ENCODE measurements around the gene HOXC13.

The HOXC13 gene

DNA sequence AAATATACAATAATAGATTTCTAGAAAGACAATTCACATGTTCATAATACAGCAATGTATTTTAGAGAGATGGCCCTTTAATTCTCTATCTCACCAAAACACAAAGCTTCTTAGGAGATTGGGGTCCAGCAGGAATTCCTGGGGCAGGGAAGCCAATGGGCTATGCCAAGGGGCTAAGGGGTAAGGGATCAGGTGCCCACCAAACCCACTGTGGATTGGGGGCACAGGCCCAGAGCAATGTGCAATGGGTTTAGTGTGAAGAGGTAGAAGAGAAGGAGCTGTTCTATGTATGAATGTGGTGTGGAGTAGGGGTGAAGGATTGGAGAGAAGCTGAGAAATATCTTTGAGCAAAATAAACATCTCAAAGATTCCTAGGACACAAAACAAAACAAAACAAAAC is 2.6 kb downstream of the HOXC13 start:
- Histone ChIP-seq H3K4me1 (ENCODE audit: insufficient read depth, low read length) (peaks cover 2% of the 10 kb centered on the region; the same call in 1 of the 2 replicates), H3K27ac (ENCODE audit: low read depth, low read length) (no peak overlapping the region), H3K36me3 (ENCODE audit: insufficient read depth, low read length) (no peaks in the 10 kb centered on the region), H3K9me3 (ENCODE audit: insufficient read depth, low read depth, low read length) (no peaks in the 10 kb centered on the region), H3K4me3 (ENCODE audit: low read length) (no peak overlapping the region), H3K27me3 (ENCODE audit: insufficient read depth, low read length) (peaks cover 100% of the 10 kb centered on the region), H3K9ac (ENCODE audit: low read depth, low read length) (no peak overlapping the region)

DNA sequence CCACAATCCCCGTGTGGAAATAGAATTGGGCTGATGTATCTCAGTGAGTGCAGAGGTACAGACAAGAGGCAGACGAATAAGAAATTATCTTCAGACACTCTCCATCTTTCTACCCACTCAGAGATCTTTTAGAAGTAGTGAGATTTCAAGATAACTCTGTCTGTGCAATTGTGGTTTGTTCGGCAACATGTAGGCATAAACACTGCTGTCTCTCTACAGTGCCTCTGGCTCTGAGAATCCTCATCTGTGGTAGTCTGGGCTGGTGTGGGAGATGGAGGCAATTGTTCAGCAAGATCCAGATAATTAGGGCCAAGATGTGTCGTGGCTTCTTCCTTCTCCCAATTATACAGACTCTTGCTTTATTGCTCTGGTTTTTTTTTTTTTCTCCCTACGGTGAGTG is 3.1 kb downstream of the HOXC13 start:
- 57% methylated on average over 2 of the region's 5 CpGs for WGBS
- H3K36me3 ChIP-seq (ENCODE audit: insufficient read depth, low read length) = no peaks in the 10 kb centered on the region
- peaks cover 100% of the 10 kb centered on the region for H3K27me3 ChIP-seq (ENCODE audit: insufficient read depth, low read length)

DNA sequence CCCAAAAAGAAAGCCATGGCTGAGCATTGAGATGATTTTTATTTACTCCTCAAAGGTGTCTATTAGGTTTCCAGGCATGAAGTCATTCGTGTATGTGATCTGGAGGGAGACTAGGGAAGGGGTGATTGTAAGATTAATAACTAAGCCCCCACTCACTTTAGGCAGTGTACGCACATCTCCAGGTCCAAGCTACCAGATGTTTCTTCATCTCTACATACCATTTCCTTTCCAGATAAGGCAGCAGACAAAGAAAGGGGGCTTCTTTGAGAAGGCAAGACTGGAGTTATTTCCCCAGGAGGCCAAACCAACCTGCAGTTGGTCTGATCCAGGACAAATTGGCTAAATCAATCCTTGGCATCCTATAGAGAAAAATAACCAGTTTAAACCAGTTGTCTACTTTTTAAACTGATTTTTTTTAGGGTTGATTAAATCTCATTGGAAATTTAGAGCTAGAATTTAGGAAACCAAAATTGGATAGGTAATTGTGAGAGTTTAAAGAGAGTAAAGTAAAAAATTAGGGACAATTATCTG is 3.9 kb downstream of the HOXC13 start:
- Histone ChIP-seq H3K4me1 (ENCODE audit: insufficient read depth, low read length) (peaks cover 2% of the 10 kb centered on the region; the same call in 1 of the 2 replicates), H3K27ac (ENCODE audit: low read depth, low read length) (no peak overlapping the region), H3K9me3 (ENCODE audit: insufficient read depth, low read depth, low read length) (no peaks in the 10 kb centered on the region), H3K4me3 (ENCODE audit: low read length) (no peak overlapping the region), H3K9ac (ENCODE audit: low read depth, low read length) (no peak overlapping the region), H3K27me3 (ENCODE audit: insufficient read depth, low read length) (peaks cover 100% of the 10 kb centered on the region), H3K36me3 (ENCODE audit: insufficient read depth, low read length) (no peaks in the 10 kb centered on the region)
- 75% methylated on average over 1 of the region's 2 CpGs for WGBS

More for the DNA sequence above, 3.1 kb downstream of the HOXC13 start:
- Histone ChIP-seq H3K4me1 (ENCODE audit: insufficient read depth, low read length) (peaks cover 2% of the 10 kb centered on the region; the same call in 1 of the 2 replicates), H3K9ac (ENCODE audit: low read depth, low read length) (no peak overlapping the region), H3K27ac (ENCODE audit: low read depth, low read length) (no peak overlapping the region), H3K9me3 (ENCODE audit: insufficient read depth, low read depth, low read length) (no peaks in the 10 kb centered on the region), H3K4me3 (ENCODE audit: low read length) (no peak overlapping the region)

DNA sequence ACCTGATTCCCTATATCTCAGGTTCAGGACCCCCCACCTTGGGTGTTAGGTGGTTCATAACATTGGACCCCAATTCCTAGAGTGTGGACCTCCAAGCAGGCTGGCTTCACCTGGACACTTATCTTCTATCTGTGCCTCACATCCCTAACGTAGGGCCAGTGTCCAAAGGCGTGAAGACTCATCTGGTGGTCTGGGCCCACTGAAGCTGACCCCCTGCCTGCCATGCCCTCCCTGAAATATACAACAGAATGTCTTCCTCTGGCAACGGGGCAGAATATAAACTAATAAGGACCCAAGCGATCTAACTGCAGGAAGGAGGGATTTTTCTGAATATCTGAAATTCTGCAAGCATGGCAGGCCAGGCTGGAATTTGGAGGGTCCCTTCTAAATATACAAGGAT is 5.6 kb downstream of the HOXC13 start:
- WGBS = 68% methylated on average over 4 of the region's 4 CpGs
- H3K4me3 ChIP-seq (ENCODE audit: low read length) = no peak overlapping the region
- H3K27ac ChIP-seq (ENCODE audit: low read depth, low read length) = no peak overlapping the region
- no peak overlapping the region for H3K9ac ChIP-seq (ENCODE audit: low read depth, low read length)
- H3K4me1 ChIP-seq (ENCODE audit: insufficient read depth, low read length) = peaks cover 2% of the 10 kb centered on the region; the same call in 1 of the 2 replicates
- no peaks in the 10 kb centered on the region for H3K36me3 ChIP-seq (ENCODE audit: insufficient read depth, low read length)
- H3K9me3 ChIP-seq (ENCODE audit: insufficient read depth, low read depth, low read length) = no peaks in the 10 kb centered on the region
- H3K27me3 ChIP-seq (ENCODE audit: insufficient read depth, low read length) = peaks cover 100% of the 10 kb centered on the region

DNA sequence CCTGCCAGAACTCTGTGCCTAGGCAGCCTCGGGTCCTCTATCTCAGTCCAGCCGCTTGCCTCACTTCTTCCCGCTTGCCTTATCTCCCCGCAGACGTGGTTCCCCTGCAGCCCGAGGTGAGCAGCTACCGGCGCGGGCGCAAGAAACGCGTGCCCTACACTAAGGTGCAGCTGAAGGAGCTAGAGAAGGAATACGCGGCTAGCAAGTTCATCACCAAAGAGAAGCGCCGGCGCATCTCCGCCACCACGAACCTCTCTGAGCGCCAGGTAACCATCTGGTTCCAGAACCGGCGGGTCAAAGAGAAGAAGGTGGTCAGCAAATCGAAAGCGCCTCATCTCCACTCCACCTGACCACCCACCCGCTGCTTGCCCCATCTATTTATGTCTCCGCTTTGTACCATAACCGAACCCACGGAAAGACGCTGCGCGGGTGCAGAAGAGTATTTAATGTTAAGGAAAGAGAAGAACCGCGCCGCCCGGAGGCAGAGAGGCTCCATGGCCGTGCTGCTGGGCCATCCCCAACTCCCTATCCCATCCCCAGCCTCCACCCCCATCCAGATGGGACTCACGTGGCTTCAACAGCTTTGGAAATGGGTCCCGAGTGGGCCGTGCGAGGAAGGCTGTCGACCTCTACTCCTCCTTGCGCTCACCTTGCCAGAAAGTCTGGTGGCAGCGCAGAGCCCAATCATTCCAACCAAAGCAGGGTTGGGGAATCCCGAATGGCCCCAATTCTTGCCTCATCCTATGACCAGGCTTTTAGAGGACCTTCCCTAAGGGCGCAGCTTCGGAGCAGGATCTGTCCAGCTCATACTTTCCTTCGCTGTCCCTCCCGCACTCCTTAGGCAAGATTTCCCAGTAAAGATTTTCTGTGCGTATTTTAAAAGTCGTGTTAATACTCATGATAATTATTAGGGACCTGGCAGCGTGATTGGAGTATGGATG is 6.5 kb downstream of the HOXC13 start:
- Histone ChIP-seq H3K27ac (ENCODE audit: low read depth, low read length) (no peak overlapping the region), H3K9me3 (ENCODE audit: insufficient read depth, low read depth, low read length) (no peaks in the 10 kb centered on the region), H3K36me3 (ENCODE audit: insufficient read depth, low read length) (no peaks in the 10 kb centered on the region), H3K4me3 (ENCODE audit: low read length) (no peak overlapping the region), H3K9ac (ENCODE audit: low read depth, low read length) (no peak overlapping the region), H3K27me3 (ENCODE audit: insufficient read depth, low read length) (peaks cover 100% of the 10 kb centered on the region), H3K4me1 (ENCODE audit: insufficient read depth, low read length) (no peaks in the 10 kb centered on the region)
- WGBS = 35% methylated on average over 49 of the region's 51 CpGs

DNA sequence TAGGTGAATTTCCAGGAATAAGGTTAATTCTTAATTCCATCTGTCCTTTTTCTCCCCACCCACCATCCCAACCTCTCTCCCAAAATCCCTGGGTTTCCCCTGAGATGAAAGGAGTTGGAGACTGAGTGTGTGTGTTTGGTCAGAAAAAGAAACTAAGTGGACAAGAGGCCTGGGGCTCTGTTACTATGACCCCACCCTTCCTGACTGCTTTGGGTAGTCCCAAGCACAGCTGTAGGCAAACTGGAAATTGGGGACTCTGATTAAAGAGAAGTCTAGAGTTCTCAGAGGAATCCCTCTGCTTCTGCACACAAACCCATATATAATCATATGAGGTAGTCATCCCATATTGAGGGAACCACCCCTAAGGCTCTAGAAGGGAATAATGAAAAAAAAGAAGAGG is 9.1 kb downstream of the HOXC13 start:
- no peaks in the 10 kb centered on the region for H3K4me1 ChIP-seq (ENCODE audit: insufficient read depth, low read length)
- no peak overlapping the region for H3K27ac ChIP-seq (ENCODE audit: low read depth, low read length)
- H3K4me3 ChIP-seq (ENCODE audit: low read length) = no peak overlapping the region
- H3K27me3 ChIP-seq (ENCODE audit: insufficient read depth, low read length) = peaks cover 100% of the 10 kb centered on the region
- H3K9ac ChIP-seq (ENCODE audit: low read depth, low read length) = no peak overlapping the region
- no peaks in the 10 kb centered on the region; the same call in 1 of the 2 replicates for H3K9me3 ChIP-seq (ENCODE audit: insufficient read depth, low read depth, low read length)
- no peaks in the 10 kb centered on the region for H3K36me3 ChIP-seq (ENCODE audit: insufficient read depth, low read length)

DNA sequence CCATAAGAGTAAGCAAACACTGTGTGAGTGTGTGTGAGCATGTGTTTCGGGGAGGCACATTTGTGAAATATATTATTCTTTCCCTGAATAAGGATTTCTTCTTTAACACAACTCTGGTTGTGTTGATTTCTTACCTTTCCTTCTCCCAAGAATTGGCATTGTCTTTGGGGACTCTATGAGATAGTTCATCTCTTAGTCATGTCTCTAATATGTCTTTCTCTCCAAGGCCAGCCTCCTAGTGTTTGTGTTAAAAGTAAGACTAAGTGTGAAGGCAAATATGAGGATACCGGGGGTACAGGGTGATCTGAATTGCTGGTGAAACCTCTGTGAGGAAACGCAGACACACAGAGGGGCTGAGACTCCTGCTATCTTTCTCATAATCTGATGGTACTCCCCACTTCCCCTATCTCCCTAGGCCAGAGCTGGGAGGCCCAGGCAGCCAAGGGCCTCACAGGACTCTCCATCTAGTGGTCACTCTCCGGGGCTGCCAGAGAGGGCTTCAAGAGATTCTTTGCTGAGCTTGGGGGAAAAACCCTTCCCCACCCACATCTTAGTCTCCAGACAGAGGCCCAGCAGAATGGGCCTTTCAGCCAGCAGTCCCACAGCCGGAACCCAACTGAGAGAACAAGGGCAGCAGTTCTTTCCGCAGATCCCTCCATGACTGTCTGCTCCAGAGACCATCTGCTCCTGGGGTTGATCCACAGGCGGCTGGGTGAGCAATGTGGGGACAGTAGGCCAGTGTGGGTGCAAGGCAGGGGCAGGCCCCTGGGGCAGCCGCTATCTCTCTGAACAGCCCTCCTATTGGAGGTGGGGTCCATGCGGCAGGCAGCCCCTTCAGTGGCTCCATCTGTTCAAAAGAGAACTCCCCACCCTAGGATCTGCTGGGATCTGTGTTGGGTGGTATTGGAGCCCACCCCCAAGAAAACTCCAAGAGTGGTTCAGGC is 10.3 kb downstream of the HOXC13 start:
- no peaks in the 10 kb centered on the region for H3K4me1 ChIP-seq (ENCODE audit: insufficient read depth, low read length)
- H3K9ac ChIP-seq (ENCODE audit: low read depth, low read length) = no peak overlapping the region
- peaks cover 100% of the 10 kb centered on the region for H3K27me3 ChIP-seq (ENCODE audit: insufficient read depth, low read length)
- H3K27ac ChIP-seq (ENCODE audit: low read depth, low read length) = no peak overlapping the region
- no peak overlapping the region for H3K4me3 ChIP-seq (ENCODE audit: low read length)
- WGBS = 70% methylated on average over 7 of the region's 9 CpGs
- H3K9me3 ChIP-seq (ENCODE audit: insufficient read depth, low read depth, low read length) = no peaks in the 10 kb centered on the region; the same call in 1 of the 2 replicates
- no peaks in the 10 kb centered on the region for H3K36me3 ChIP-seq (ENCODE audit: insufficient read depth, low read length)

DNA sequence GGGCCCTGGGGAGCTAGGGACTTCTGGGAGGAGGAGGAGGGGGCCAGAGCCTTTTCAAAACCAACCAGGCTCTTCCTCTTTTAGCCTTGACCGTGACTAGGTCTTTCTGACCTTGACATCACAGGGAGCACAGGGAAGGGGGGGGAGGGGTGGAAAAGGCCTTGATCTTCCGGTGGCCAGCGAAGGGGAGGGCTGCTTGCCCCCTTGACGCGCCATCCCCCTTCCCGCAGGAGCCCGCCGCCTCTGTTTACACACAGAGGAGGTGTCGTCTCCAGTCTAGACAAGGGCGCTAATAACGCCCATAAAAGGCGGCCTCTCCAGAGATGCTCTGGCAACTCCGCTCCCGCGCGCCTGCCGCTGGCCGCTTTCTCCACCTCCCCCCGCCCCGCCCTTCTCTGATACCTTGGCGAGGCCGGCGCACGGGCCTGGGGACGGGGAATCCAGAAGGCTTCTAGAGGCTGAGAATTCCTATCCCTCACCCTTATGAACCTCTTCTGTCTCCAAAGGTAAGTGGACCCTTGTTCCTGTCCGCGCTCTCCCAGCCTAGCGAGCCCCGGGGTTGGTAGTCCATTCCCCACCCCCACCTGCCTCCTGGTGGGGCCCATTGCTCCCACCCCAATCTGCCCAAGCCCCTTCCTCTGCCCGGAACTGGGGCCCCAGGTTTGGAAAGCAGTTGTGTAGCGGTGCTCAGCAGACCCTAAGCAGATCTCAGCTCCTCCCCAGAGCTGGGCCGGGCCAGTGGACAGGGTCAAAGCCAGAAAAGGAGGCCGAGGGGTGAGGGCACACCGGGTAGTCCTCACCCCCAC is 11.2 kb downstream of the HOXC13 start:
- Histone ChIP-seq H3K27ac (ENCODE audit: low read depth, low read length) (no peak overlapping the region), H3K4me3 (ENCODE audit: low read length) (no peak overlapping the region), H3K27me3 (ENCODE audit: insufficient read depth, low read length) (peaks cover 100% of the 10 kb centered on the region), H3K4me1 (ENCODE audit: insufficient read depth, low read length) (no peaks in the 10 kb centered on the region), H3K36me3 (ENCODE audit: insufficient read depth, low read length) (no peaks in the 10 kb centered on the region), H3K9ac (ENCODE audit: low read depth, low read length) (no peak overlapping the region), H3K9me3 (ENCODE audit: insufficient read depth, low read depth, low read length) (no peaks in the 10 kb centered on the region; the same call in 1 of the 2 replicates)
- WGBS = 15% methylated on average over 33 of the region's 34 CpGs

DNA sequence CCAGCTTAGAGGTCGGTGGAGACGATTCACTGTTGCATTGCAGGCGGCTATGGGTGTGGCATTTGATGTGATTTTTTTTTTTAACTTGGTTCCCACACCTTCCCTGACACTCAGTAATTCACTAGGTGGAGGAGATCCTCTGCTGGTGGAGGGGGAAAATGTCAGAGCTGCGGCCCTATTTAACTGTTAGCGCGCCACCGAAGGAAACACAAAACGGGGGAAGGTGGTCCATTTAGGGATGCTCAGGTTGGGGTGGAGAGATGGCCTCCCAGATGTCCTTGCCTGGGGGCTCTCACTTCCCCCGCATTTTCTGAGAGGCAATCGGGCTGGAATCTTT is 11.8 kb downstream of the HOXC13 start:
- Histone ChIP-seq H3K27ac (ENCODE audit: low read depth, low read length) (no peak overlapping the region), H3K9ac (ENCODE audit: low read depth, low read length) (no peak overlapping the region), H3K9me3 (ENCODE audit: insufficient read depth, low read depth, low read length) (no peaks in the 10 kb centered on the region; the same call in 1 of the 2 replicates), H3K4me1 (ENCODE audit: insufficient read depth, low read length) (no peaks in the 10 kb centered on the region), H3K4me3 (ENCODE audit: low read length) (no peak overlapping the region), H3K36me3 (ENCODE audit: insufficient read depth, low read length) (no peaks in the 10 kb centered on the region), H3K27me3 (ENCODE audit: insufficient read depth, low read length) (peaks cover 100% of the 10 kb centered on the region)
- 29% methylated on average over 7 of the region's 10 CpGs for WGBS

DNA sequence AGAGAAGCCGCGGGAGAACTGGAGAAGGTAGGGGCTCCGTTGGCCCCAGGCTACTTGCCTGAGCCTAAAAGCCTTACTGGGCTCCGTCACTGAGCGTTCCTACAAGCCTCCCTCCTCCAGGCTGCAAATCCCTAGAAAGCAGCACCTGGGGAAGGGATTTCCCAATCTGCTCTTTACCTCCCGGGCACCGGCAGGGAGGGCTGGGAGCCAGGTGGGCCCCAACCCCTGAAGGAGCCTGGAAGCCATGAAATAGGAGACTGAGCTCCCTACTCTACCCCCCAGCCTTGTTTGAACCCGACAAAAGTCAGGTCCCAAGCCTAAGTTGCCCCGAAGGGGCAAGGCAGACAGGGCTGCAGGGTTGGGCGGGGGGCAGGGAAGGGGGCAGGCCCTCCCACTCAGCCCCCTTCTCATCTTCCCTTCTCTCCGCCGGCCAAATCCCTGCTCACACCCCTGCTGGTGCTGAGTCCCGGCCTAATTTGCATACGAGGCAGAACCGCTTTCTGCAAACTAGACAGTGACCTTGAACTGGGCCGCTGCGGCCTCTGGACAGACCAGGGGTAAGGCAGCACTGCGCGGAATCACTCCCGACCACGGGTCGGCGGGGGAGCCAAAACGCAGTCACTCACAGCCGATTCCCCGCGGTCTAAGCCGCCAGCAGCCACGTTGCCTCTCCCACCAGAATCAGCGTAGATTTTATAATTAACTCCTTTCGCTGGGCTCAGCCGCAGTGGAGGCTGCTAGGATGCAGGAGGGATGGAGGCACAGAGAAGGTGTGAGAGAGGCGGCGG is 12.4 kb downstream of the HOXC13 start:
- Histone ChIP-seq H3K27ac (ENCODE audit: low read depth, low read length) (no peak overlapping the region), H3K27me3 (ENCODE audit: insufficient read depth, low read length) (peaks cover 100% of the 10 kb centered on the region), H3K9ac (ENCODE audit: low read depth, low read length) (no peak overlapping the region), H3K4me3 (ENCODE audit: low read length) (no peak overlapping the region), H3K9me3 (ENCODE audit: insufficient read depth, low read depth, low read length) (no peaks in the 10 kb centered on the region; the same call in 1 of the 2 replicates), H3K36me3 (ENCODE audit: insufficient read depth, low read length) (no peaks in the 10 kb centered on the region), H3K4me1 (ENCODE audit: insufficient read depth, low read length) (no peaks in the 10 kb centered on the region)
- 15% methylated on average over 34 of the region's 34 CpGs for WGBS
